ENCODE results near the gene PCDHB6.
"Not testable (repeated sequence)": the region's sequence is repeated elsewhere in the genome, so short reads cannot be mapped to it uniquely, and the experiment has no call there.

GRCh38 chr5:141157901-141158300, 8.0 kb downstream of the PCDHB6 start:
- TF ChIP-seq CTCF (IDR thresholded peaks at IDR 0.05; ENCODE audit: low read depth, low read length); EZH2phosphoT487 (IDR thresholded peaks at IDR 0.05; ENCODE audit: low read depth): not testable (repeated sequence)
